Keratinocyte (primary cell): ENCODE results near the gene RBPJ. TPM values are rescaled to one million over a fixed set of nuclear protein-coding genes. Genes with fewer than 3 reads are reported as not detected.

Experiments
- DNase-seq: peaks from one replicate; pipeline ENCODE4 v3.0.0-alpha.2; 2011; ENCODE audit warnings: low read depth, missing footprints, low spot score
- FAIRE-seq: peaks from 2 replicates; lab custom pipeline; 2011; peaks lifted over from hg19 to GRCh38; lab: Jason Lieb, UNC
- H2AFZ ChIP-seq: 2 replicates; pipeline ENCODE4 v1.6.0; 2012; ENCODE audit warnings: low read length, control low read depth, inconsistent platforms; ENCODE audit not compliant: control insufficient read depth
- H3K27ac ChIP-seq: 2 replicates; pipeline ENCODE4 v1.5.1; 2011; ENCODE audit warnings: low read length; ENCODE audit not compliant: control insufficient read depth, insufficient read depth
- H3K27me3 ChIP-seq: 3 replicates; pipeline ENCODE4 v1.6.0; 2011; ENCODE audit warnings: low read length; ENCODE audit not compliant: control insufficient read depth, insufficient read depth; ENCODE audit errors: extremely low read depth
- H3K36me3 ChIP-seq, 2 experiments: 2 replicates in 1 of 2; 3 replicates in 1 of 2; pipeline ENCODE4 v1.5.1; 2011; ENCODE audit warnings: low read length in 2 of 2, mild to moderate bottlenecking in 1 of 2; ENCODE audit not compliant: control insufficient read depth in 2 of 2, insufficient read depth in 2 of 2; ENCODE audit errors: extremely low read depth in 1 of 2
- H3K4me1 ChIP-seq: 3 replicates; pipeline ENCODE4 v1.5.1; 2011; ENCODE audit warnings: low read length; ENCODE audit not compliant: control insufficient read depth, insufficient read depth; ENCODE audit errors: extremely low read depth
- H3K4me2 ChIP-seq: 3 replicates; pipeline ENCODE4 v1.6.0; 2011; ENCODE audit warnings: low read depth, low read length; ENCODE audit not compliant: control insufficient read depth, insufficient read depth; ENCODE audit errors: extremely low read depth
- H3K4me3 ChIP-seq, 3 experiments: fragments of 200-600 bp in 1 of 3; sonication (generic) in 1 of 3; 2 replicates in 2 of 3; 3 replicates in 1 of 3; pipeline ENCODE4 v1.5.1; 2011 to 2016; ENCODE audit warnings: low read length in 3 of 3, mild to moderate bottlenecking in 3 of 3, control low read depth in 2 of 3, inconsistent platforms in 1 of 3, low read depth in 1 of 3, mixed read lengths in 1 of 3, mixed run types in 1 of 3, moderate library complexity in 1 of 3; ENCODE audit not compliant: control insufficient read depth in 2 of 3, insufficient read depth in 2 of 3; ENCODE audit errors: extremely low read depth in 1 of 3
- H3K79me2 ChIP-seq: 2 replicates; pipeline ENCODE4 v1.6.0; 2012; ENCODE audit warnings: low read length; ENCODE audit not compliant: control insufficient read depth, insufficient read depth
- H3K9ac ChIP-seq: 3 replicates; pipeline ENCODE4 v1.6.0; 2011; ENCODE audit warnings: low read length; ENCODE audit not compliant: control insufficient read depth, insufficient read depth; ENCODE audit errors: extremely low read depth
- H3K9me1 ChIP-seq: 3 replicates; pipeline ENCODE4 v1.6.0; 2011; ENCODE audit warnings: low read length; ENCODE audit not compliant: control insufficient read depth, insufficient read depth; ENCODE audit errors: extremely low read depth
- H3K9me3 ChIP-seq: 2 replicates; pipeline ENCODE4 v1.5.1; 2012; ENCODE audit warnings: low read depth, low read length; ENCODE audit not compliant: control insufficient read depth
- H4K20me1 ChIP-seq: 3 replicates; pipeline ENCODE4 v1.6.0; 2011; ENCODE audit warnings: low read length; ENCODE audit not compliant: control insufficient read depth, insufficient read depth; ENCODE audit errors: extremely low read depth
- CTCF ChIP-seq, 3 experiments: IDR thresholded peaks in 1 of 3; conservative IDR thresholded peaks in 1 of 3; optimal IDR thresholded peaks in 1 of 3; 2 replicates in 2 of 3; 3 replicates in 1 of 3; pipeline versions ENCODE3 to v1.5.1; 2011; ENCODE audit warnings: low read length in 3 of 3, mild to moderate bottlenecking in 3 of 3, moderate library complexity in 2 of 3, control low read depth in 1 of 3, inconsistent platforms in 1 of 3; ENCODE audit not compliant: insufficient read depth in 2 of 3; ENCODE audit errors: extremely low read depth in 1 of 3
- EZH2 ChIP-seq: IDR thresholded peaks from one replicate; pipeline ENCODE4 v1.6.1; 2012; ENCODE audit warnings: inconsistent platforms, mild to moderate bottlenecking, low read length, moderate library complexity
- dilution Hi-C: fragments of 300-500 bp; cut with MboI; formaldehyde crosslinking; loops from one replicate; pipeline ENCODE4 v1.7.0; 2020; ENCODE audit warnings: low sequenced_read_pairs; ENCODE audit not compliant: extremely low pct_ligation_motif_present
- polyA plus RNA-seq, 5 experiments: library from polyadenylated mRNA; depleted of rRNA in 3 of 5; stranded (reverse) in 3 of 5; stranded (forward) in 1 of 5; unstranded in 1 of 5; fragments of >200 nt; gene quantifications; 1 replicate in 1 of 5; 2 replicates in 3 of 5; 3 replicates in 1 of 5; pipeline versions ENCODE4 v1.2.1 to v1.2.3, GENCODE V29; 2011 to 2012; ENCODE audit warnings: missing spikeins in 2 of 5, low read depth in 1 of 5, low replicate concordance in 1 of 5

The RBPJ gene
- polyA plus RNA-seq, 1 donor (not counting 4 experiments of a cell fraction or from before 2014, with no cell fraction given), result 38.0 TPM

- no peaks in the 10 kb centered on the region for H3K9me3 ChIP-seq
- H3K36me3 ChIP-seq, result no peaks in the 10 kb centered on the region
- H3K4me1 ChIP-seq, result no peaks in the 10 kb centered on the region
- H3K4me3 ChIP-seq, result no peak overlapping the region
- FAIRE-seq, result no peak
- no peaks in the 10 kb centered on the region for H3K27me3 ChIP-seq
- no peak overlapping the region for H3K9ac ChIP-seq
- H3K27ac ChIP-seq, result no peak overlapping the region
- no peak overlapping the region for H3K4me2 ChIP-seq
- no peaks in the 10 kb centered on the region for H3K9me1 ChIP-seq
- no peaks in the 10 kb centered on the region for H3K79me2 ChIP-seq
- TF ChIP-seq EZH2 (no peak), CTCF (optimal IDR thresholded peaks at IDR 0.05 in 1 of 3, IDR thresholded peaks at IDR 0.05 in 1 of 3, conservative IDR thresholded peaks at IDR 0.05 in 1 of 3; ENCODE audit: extremely low read depth in 1 of 3, insufficient read depth in 2 of 3, low read length in 3 of 3) (no peak)
- no peak overlapping the region for H2AFZ ChIP-seq
- no peaks in the 10 kb centered on the region for H4K20me1 ChIP-seq
- dilution Hi-C loops, result no loop called here
- no peak for DNase-seq
Observed at GRCh38 chr4:26272654-26273615, 47.9 kb upstream of the RBPJ start.

- Histone ChIP-seq H3K79me2 (no peaks in the 10 kb centered on the region), H3K9me1 (no peaks in the 10 kb centered on the region), H3K4me3 (no peak overlapping the region), H3K27ac (no peak overlapping the region), H3K36me3 (no peaks in the 10 kb centered on the region), H2AFZ (no peak overlapping the region), H4K20me1 (no peaks in the 10 kb centered on the region), H3K4me1 (no peaks in the 10 kb centered on the region), H3K9ac (no peak overlapping the region), H3K4me2 (no peak overlapping the region), H3K9me3 (no peaks in the 10 kb centered on the region), H3K27me3 (no peaks in the 10 kb centered on the region)
- no peak for TF ChIP-seq EZH2
- TF ChIP-seq CTCF (optimal IDR thresholded peaks at IDR 0.05 in 1 of 3, IDR thresholded peaks at IDR 0.05 in 1 of 3, conservative IDR thresholded peaks at IDR 0.05 in 1 of 3; ENCODE audit: extremely low read depth in 1 of 3, insufficient read depth in 2 of 3, low read length in 3 of 3), result no peak
- dilution Hi-C loops, result no loop called here
- FAIRE-seq (no peak), DNase-seq (no peak)
Observed at GRCh38 chr4:26273616-26273980, 47.2 kb upstream of the RBPJ start.
